Cerebellar cortex (tissue), 1 donor: ENCODE data around the gene ELOVL3.
A peak's percentile ranks its signal among the peaks of the same experiment; 100 is the strongest.
"Not testable (repeated sequence)": the region's sequence is repeated elsewhere in the genome, so short reads cannot be mapped to it uniquely, and the experiment has no call there.

ENCODE experiments used
- DNase-seq: peaks from one replicate; pipeline ENCODE4 v3.0.0-alpha.2; 2015; ENCODE audit warnings: low spot score

The ELOVL3 gene

DNA sequence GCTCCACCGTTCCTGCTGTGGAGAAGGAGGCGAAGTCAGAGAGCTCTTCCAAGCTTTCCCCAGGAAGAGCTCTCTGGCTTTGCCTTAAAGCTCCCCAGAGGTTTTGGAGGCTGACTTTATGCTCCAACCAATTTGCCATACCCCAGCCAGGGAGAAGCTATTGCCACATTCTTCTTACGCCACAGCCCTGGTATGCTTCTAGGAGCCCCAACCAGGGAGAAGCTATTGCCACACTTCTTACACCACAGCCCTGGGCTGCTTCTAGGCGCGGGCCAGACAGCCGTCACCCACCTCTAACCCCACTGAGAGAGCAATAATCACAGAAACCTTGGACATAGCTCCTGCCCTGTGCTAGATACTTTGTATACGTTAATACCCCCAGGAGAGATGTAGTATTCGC is 951 bp downstream of the ELOVL3 start:
- DNase-seq, result no peak

DNA sequence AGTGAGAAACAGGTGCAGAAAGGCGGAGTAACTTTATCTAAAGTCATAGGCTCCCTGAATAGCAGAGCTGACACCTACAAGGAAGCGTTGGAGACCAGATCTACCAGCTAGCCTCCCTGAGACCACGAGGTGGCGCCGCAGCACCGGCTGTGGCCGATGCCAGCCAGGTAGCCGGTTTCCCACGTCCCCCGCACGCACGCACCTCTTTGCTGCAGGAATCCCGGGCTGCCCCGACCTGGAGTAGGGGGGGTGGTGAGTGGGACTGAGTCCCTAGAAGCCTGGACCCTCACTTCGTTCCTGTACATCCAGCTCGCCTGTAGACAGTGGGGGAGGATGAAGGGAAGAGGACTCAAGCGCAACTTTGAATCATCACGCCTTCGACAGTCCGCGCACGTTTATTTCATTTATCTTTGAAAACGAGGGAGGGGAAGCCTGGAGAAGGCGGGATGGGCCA is 3.7 kb downstream of the ELOVL3 start:
- DNase-seq, result peak; percentile 84

DNA sequence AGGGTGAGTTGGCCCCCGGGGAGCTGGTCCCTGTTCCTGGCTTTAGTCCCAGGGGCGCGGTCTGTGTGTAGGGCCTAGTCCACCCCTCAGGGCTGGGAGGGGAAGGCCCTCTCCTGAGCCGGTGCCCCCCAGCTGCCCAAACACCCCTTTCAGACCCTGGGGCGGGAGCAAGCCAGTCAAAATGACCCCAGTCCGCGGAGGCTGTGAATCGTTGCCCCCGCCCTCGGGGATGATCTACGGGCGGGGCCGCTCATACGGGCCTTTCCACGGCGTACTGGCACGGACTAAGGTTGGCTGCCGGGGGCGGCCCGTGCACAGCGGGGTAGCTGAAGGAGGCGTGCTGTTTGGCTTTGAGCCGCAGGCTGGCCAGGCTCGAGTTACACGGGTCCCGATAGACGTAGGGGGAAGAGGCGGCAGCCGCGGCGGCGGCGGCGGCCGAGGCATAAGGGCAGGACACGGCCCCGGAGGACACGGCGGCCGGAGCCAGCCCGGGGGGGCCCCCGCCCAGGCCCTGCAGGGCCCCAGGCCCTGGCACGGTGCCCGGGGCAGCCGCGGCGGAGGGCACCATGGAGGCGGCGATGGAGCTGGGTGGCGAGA is 4.3 kb downstream of the ELOVL3 start:
- no peak for DNase-seq

DNA sequence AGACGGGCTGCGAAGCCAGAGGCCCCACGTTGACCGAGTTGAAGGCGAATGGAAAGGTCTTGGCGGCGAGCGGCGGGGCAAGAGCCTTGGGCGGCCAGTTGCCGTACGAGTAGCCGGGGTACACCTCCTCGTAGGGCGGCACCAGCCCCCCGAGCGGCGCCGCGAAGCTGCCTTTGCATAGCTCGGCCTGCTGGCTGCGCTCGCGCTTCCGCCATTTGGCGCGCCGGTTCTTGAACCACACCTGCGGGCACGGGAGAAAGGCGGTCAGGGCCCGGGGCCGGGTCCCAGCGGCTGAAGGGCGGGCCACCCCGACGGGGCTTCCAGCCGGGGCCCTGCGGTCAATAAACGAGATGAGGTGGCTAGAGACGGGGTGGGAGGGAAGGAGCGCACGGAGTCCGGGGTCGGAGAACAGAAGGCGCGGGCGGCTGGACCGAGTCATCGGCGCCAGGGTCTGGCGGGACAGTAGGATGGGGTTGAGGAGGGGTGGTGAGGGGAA is 4.8 kb downstream of the ELOVL3 start:
- no peak for DNase-seq

DNA sequence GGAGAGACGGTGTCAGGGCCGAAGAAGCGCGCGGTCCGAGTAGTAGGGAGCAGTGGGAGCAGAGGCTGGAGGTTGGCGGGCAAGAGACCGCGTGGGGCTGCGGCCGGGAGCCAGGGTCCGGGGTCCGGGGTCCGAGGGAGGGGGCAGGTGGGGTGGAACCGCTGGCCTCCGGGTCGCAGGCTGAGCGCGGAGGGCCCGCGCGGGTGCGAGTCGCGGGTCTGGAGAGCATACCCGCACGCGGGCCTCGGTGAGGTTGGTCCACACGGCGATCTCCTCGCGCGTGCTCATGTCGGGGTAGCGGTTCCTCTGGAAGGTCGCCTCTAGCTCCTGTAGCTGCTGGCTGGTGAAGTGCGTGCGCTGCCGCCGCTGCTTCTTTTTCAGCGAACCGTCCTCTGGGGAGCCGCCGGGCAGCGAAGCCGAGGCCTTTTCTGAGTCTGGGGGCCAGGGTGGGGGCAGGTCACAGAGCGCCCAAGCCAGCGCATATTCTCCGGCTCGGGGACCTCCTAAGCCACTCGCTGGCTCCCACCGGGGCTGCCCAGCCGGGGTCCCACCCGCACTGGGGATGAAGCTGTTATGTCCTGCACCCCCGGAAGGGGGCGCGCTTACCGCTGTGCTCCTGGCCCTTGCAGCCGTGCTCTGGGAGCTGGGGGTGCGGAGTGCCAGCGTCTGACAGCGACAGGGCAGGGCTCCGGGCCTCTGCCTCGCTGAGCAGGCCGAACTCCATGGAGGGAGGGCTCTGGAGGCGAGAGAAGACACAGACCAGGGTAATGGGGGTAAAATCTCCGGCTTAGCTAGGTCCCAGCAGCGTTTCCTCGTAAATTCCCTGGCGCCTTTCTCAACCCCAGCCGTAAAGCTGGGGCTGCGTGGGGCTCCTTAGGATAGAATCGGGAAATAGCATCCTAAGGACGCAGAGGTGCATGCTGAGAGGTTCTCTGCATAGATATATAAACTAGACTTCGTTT is 5.5 kb downstream of the ELOVL3 start:
- DNase-seq, result no peak

DNA sequence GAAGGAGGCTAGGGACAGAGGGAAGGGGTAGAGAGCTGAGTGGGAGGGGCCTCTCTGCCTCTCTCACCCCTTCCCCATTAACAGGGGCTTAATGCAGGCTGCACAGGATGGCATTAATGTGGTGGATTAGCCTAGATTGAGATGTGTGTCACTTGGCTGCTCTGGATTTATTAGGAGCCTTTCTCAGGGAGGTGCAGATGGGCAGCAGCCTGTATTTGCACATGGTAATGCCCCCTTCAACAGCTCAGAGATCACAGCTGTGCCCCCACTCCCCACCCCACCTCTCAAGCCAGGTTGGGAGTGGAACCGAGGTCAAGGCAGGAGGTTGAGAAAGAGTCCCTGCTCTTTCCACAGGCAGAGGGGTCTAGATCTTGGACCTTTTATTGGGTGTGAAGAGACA is 7.9 kb downstream of the ELOVL3 start:
- no peak for DNase-seq

DNA sequence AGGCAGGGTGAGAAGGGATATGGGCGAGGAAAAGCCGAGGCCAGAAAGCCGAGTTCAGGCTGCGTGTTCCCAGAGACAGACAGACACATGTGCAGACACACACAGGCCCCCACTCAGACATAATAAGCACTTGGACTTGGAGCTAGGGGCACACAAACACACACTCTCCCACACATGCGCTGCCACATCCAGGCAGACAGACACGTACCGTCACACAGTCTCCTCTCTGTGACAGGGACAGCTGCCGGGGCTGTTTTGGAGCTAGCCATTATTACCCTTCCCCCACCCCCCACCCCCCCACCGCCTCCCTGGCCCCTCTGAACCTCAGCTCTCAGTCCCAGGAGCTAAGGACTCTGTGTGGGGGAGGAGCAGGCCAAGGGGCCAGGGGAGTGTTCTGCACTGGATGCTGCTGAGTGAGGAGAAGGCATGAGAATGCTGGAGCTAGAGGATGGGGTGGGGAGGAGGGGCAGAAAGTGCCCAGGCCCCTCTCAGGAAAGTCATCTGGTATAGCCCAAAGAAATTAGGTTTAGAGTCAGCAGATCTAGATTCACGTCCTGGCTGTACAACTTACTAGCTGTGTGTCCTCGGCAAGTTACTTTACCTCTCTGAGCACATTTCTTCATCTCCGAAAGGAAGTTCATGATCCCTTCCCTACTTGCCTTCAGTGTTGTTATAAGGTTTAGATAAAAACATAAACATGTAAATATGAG is 8.9 kb downstream of the ELOVL3 start:
- no peak for DNase-seq

DNA sequence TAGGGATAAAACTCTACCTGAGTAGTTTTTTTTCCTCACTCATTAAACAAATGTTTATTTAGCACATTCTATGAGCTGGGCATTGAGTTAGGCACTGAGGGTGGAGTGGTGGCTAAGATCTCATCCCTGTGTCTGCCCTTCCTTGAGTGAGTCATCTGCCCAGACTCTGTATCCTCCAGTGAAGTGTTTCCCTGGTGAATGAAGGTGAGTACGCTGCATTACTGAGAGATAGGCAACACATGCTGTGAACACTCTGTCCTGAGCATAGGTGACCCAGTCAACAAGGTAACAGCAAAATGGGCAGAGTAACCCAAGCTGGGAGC is 9.5 kb downstream of the ELOVL3 start:
- no peak for DNase-seq

DNA sequence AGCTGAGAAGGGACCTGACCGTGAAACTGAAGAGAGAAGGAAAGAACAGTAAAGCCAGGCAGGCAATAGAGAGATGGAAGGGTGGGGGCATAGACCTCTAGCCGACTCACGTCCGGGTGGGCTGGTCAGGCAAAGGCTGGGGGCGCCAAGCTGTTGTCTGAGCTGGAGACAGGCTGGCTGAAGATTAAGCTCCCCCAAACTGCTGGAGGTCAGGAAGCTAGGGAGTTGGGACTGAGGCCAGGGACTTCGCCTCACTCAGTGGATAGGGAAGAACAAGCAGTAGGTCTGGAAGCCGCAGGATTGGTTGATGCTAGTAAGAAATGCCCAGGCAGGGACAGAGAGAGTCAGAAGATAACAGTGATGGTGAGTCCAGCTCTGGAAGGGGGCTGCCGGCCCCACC is 9.9 kb downstream of the ELOVL3 start:
- DNase-seq, result no peak

DNA sequence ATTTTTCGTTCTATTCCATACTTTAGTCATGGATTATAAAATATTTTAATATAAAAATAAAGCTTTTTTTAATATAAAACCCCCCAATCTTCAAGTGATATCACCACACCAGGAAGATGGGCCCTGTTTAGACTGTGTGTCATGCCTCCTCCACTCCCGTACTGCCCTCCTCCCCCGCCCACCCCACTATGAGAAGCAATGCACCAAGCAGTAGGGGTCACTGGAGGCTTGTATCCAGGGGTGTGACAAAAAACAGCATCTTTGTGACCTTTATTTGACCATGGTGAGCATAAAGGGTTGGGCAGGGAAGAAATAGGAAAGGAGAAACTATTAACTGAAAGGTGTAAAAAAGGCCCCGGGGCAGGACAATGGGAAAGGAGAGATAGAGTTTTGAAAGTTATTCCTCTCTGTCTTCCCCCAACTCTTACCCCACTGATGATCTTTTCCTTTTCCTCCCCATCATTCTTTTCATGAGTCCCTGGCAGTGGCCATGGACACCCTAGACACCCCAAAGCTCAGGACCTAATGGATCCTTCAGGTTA is 11.7 kb downstream of the ELOVL3 start:
- no peak for DNase-seq

DNA sequence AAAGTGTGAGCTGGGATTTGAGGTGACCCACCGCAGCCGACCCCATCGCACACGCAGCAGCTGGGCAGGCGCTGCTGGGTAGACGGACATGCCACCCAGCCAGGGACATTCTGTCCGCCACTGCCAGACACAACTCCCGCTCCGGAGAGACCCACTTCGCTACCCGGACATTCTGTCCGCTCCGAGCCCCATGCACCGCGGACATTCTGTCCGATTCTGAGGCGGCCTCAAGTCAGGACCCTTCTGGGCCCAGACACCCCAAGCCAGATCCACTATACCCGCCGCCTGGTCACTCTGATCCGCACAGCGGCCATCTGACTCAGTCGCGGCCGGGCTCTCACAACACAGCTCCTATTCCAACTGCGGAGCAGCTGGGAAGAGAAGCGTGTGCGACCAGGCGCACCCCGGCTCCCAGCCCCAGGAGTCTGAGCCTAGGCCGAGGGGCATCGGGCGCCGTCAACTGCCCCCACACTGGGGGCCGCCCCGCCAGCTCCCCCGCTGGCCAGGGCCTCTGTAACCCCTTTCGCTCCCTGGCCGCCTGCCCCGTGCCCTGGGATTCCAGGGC is 14.4 kb downstream of the ELOVL3 start:
- DNase-seq, result no peak

DNA sequence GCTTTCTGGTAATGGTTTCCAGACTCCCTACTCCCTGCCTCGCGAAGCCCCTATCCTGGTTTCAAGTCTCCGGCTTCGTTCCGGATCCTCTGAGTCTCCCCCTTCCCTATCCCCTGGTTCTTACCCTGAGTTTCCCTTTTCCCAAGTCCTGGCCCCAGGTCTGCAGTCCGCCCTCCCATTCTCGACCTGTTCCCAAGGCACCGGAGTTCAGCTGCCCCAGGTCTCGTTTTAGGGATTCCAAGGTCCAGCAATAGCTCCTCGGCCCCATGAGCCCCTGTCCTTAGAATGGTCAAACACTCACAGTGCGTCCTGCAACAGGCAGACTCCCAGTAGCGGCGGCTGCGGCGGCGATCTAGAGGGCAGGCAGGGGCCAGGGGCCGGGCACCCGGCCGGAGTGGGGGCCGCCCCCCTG is 14.9 kb downstream of the ELOVL3 start:
- peak; percentile 34 for DNase-seq

DNA sequence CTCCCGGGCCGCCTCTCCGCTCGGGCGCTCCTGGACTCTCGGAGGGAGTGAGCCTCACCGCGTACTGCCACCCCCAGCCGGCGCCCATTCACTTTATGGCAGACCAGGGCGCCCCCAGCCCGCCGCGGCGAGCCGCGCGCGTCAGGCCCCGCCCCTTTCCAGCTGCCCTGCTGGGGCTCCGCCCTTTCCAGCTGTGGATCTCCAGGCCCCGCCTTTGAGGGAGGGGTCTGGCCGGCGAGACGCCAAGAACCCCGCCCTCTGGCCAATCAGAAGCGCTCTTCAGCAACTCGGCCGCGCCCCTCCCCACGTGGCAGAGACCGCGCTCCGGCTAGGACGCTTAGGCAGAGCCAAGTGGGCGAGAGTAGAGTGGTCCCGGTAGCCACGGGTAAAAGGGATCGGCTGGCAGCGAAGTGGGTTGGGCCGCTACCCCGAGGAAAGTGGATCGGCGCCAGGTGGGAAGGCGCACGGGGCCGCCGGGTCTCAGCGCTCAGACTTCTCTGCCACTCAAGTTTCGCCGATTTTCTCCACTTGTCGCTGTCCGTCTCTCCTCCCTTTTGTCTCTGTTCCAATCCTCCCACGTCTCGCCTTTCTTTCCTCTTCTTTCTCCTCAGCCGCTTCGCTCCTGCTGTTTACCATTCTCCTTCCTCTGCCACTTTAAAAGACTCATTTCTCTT is 15.5 kb downstream of the ELOVL3 start, which contains the start of gene PITX3:
TSS of gene PITX3 (minus strand) at position 69 of the 674 bp plus-strand sequence. CDS start 9,432 bp downstream, outside the sequence.
- peak; percentile 77 for DNase-seq

DNA sequence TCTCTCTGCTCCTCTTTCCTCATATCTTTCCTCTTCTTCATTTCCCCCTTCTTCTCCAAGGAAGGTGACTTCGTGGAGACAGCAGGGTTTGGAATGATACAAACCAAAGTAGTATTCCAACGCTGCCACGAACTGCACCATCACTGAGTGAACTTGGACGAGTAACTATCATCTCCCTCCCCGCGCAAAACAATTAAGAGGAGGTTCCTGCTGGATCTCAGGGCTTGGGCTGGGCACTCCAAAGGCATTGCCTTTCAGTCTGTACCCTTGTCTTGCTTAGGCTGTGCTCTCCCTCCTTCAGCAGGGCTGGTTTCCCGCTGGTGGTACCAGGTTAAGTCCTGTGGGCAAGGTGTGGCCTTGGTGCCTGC is 16.0 kb downstream of the ELOVL3 start:
- DNase-seq, result no peak

DNA sequence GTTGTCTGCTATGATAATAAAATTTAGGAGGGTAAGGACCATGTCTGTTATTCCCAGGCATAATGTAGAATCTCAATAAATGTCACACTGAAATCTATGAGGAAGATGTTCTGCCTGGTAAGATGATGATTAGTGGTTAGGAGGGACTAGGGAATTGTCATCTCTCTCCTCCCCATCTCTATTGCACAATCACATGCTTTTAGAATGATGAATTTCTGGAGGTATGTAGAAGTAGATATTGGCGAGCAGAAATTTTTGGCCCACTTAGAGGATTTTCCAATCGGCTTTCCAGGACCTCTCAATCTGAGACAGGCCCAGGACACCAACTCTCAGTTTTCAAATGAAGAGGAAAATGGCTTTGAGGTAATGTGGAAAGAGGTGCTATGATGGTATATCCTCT is 17.2 kb downstream of the ELOVL3 start:
- DNase-seq, result no peak

DNA sequence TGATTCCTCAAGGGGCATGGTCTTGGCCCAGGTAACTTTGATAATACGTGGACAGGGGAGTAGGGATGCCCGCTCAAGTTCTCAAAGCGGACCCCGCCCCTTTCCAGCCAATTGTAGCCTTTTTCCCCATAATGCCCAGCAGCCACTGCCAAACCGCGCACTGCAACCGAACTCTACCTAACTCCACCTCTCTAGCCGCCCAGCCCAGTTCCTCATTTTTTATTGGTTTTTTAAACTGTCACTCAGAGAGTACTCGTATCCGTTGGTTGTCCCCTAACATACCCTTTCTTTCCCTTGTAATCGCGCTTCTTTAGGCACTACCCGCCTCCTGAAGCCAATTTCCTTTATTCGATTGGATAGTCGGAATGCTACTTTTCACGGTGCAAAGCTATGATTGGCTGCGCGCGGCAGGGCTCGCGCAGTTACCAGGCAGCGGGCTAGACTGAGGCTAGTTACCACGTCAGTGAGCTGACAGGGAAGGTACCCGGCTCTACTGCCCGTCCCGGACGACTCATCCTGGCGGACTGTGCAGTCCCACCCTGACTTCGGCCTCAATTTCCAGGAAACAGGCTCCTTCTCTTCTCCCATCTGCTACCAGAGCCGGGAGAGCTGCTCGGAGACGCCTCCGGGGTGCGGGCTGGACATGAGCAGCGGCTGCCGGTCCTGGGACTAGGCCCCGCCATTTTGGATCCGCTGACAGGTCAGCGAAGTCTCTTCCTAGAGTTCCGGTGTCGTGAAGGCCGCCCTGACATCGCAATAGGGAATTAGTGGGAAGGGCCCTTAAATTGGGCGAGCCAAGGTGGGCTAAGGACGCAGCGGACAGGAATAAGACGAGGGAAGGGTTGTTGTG is 19.2 kb downstream of the ELOVL3 start, which contains the start of gene GBF1:
TSS of gene GBF1 (plus strand) at position 451 of the 850 bp plus-strand sequence. CDS start 13,407 bp downstream, outside the sequence.
- peak; percentile 100 for DNase-seq

DNA sequence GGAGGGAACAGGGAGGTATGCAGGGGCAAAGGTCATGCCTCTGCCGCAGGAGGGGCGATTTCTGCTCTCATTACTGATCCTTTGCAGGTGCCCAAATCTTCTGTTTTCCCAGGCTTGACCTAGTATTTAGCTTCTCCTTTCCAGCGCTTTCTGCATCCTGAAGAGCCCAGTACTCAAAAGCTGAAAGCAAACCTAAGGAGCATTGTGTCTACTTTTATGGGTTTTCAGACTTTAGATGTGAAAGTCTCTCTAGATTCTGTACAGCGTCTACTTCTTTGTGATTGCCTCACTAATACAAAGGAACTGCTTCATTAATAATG is 19.8 kb downstream of the ELOVL3 start:
- DNase-seq, result no peak

DNA sequence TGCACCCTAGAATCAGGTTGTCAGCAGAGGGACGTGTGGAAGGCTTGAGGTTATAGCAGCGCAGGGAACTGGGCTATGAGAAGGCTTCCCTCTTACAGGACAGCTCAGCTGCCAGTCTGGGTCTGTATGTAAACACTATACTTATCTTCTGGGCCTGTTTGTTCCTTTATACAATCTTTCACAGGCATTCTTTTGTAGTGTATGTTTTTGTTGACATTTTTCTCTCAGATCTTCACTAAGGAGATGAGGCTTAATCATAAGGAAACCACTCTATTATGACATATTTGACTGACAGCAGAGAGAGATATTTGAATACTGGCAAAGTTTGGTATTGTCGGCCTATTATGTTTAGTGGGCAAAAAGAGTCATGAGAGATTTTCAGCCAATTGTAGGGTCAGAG is 20.2 kb downstream of the ELOVL3 start:
- no peak for DNase-seq

DNA sequence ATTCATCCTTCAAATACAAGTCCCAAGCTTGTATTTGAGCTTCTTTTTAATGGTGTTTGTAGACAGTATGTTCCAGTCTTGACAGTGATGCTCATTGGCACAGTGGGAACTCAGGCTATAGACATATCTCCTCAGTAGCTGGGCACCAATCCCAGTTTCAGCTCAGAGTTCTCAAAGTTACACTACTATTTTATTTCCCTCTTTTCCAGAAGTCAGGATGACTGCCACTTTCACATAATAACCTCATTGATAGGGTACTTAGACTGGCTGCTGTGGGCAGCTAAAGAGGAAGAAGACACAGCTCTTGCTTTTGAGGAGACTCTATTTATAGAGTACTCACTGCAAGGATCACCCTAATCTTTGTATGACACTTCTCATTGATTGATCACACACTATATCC is 21.6 kb downstream of the ELOVL3 start:
- DNase-seq, result no peak

DNA sequence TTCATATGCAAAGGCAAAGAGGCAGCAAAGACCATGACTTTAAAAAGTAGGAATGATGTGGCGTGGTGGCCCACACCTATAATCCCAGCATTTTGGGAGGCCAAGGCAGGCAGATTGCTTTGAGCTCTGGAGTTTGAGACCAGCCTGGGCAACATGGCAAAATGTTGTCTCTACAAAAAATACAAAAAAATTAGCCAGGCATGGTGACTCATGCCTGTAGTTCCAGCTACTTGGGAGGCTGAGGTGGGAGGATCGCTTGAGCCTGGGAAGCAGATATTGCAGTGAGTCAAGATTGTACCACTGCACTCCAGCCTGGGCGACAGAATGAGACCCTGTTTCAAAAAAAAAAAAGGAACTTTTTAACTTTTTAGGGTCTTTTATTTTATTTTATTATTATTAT is 26.4 kb downstream of the ELOVL3 start:
- DNase-seq, result not testable (repeated sequence)

DNA sequence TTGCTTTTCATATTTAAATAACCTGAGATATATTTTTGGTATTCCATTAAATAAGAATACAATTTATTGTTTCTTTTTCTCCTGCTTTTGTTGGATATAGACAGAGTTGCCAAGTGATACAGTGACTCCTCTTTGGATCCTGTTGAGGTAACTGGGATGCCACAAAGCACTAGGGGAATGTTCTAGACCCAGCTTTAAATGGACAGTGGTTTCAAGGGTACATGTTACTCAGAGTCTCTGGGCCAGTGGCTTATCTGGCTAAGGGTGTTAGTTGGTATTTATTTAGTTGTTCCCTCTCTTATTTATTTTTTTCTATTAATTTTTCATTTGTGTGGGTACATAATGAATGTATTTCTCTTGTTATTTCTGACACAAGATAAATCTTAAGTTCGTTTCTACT is 28.3 kb downstream of the ELOVL3 start:
- DNase-seq, result no peak
